ENCODE results near the gene LIPJ. TPM values are rescaled to one million over a fixed set of nuclear protein-coding genes. Genes with fewer than 3 reads are reported as not detected.

The LIPJ gene
- total RNA-seq = not detected

GRCh38 chr10:88586462-88586861, at the start of gene LIPJ:
LIPJ (plus strand) TSS chr10:88586762; CDS start chr10:88590688, 3,926 bp downstream.
- H3K27ac Mint-ChIP-seq = no peak within 1 kb of the TSS
- ATAC-seq (no peak), DNase-seq (ENCODE audit: low spot score in 2 of 2) (no peak)
- H3K9me3 Mint-ChIP-seq = peaks cover 4 to 9% of the 10 kb centered on the region in 2 donors
- H3K36me3 Mint-ChIP-seq = peaks cover 7 to 23% of the 10 kb centered on the region in 2 donors

GRCh38 chr10:88537322-88537721, 49.2 kb upstream of the LIPJ start:
- H3K27ac Mint-ChIP-seq = no peak overlapping the region
- H3K36me3 Mint-ChIP-seq = no peaks in the 10 kb centered on the region
- DNase-seq (ENCODE audit: low spot score in 2 of 2) (no peak), ATAC-seq (no peak)
- no peaks in the 10 kb centered on the region for H3K9me3 Mint-ChIP-seq

- no peak overlapping the region for H3K27ac Mint-ChIP-seq
- ATAC-seq (no peak), DNase-seq (ENCODE audit: low spot score in 2 of 2) (no peak)
- no peaks in the 10 kb centered on the region for H3K9me3 Mint-ChIP-seq
- H3K36me3 Mint-ChIP-seq = no peaks in the 10 kb centered on the region
These were observed 48.5 kb upstream of the LIPJ start for GRCh38 chr10:88538048-88538447.

GRCh38 chr10:88540351-88540750, 46.2 kb upstream of the LIPJ start:
- DNase-seq (ENCODE audit: low spot score in 2 of 2) = no peak
- ATAC-seq = no peak
- no peaks in the 10 kb centered on the region for H3K9me3 Mint-ChIP-seq

GRCh38 chr10:88541116-88541626, 45.4 kb upstream of the LIPJ start:
- ATAC-seq = no peak
- Mint-ChIP-seq H3K36me3 (no peaks in the 10 kb centered on the region), H3K27ac (no peak overlapping the region), H3K9me3 (no peaks in the 10 kb centered on the region)
- no peak for DNase-seq (ENCODE audit: low spot score in 2 of 2)

More at GRCh38 chr10:88540351-88540750, 46.2 kb upstream of the LIPJ start:
- Mint-ChIP-seq H3K27ac (no peak overlapping the region), H3K36me3 (no peaks in the 10 kb centered on the region)

- Mint-ChIP-seq H3K27ac (no peak overlapping the region), H3K36me3 (no peaks in the 10 kb centered on the region), H3K9me3 (no peaks in the 10 kb centered on the region)
- DNase-seq (ENCODE audit: low spot score in 2 of 2) (no peak), ATAC-seq (no peak)
These were observed 44.0 kb upstream of the LIPJ start for GRCh38 chr10:88542522-88542921.

GRCh38 chr10:88544140-88544870, 42.3 kb upstream of the LIPJ start:
- Mint-ChIP-seq H3K36me3 (no peaks in the 10 kb centered on the region), H3K9me3 (no peaks in the 10 kb centered on the region), H3K27ac (no peak overlapping the region)
- ATAC-seq = peak in 1 of 2 donors; percentile 34
- no peak for DNase-seq (ENCODE audit: low spot score in 2 of 2)

GRCh38 chr10:88545359-88545758, 41.2 kb upstream of the LIPJ start:
- no peak for DNase-seq (ENCODE audit: low spot score in 2 of 2)
- H3K9me3 Mint-ChIP-seq = no peaks in the 10 kb centered on the region
- no peak for ATAC-seq
- H3K27ac Mint-ChIP-seq = no peak overlapping the region
- no peaks in the 10 kb centered on the region for H3K36me3 Mint-ChIP-seq

- no peak for ATAC-seq
These were observed 40.1 kb upstream of the LIPJ start for GRCh38 chr10:88546497-88546896.

GRCh38 chr10:88551246-88551645, 35.3 kb upstream of the LIPJ start:
- DNase-seq (ENCODE audit: low spot score in 2 of 2) (no peak), ATAC-seq (no peak)
- no peak overlapping the region for H3K27ac Mint-ChIP-seq
- no peaks in the 10 kb centered on the region for H3K9me3 Mint-ChIP-seq
- no peaks in the 10 kb centered on the region for H3K36me3 Mint-ChIP-seq

More at GRCh38 chr10:88546497-88546896, 40.1 kb upstream of the LIPJ start:
- H3K27ac Mint-ChIP-seq = no peak overlapping the region
- H3K9me3 Mint-ChIP-seq = no peaks in the 10 kb centered on the region
- DNase-seq (ENCODE audit: low spot score in 2 of 2) = no peak
- H3K36me3 Mint-ChIP-seq = no peaks in the 10 kb centered on the region

GRCh38 chr10:88553116-88553752, 33.3 kb upstream of the LIPJ start:
- H3K9me3 Mint-ChIP-seq = no peaks in the 10 kb centered on the region

GRCh38 chr10:88555190-88555908, 31.2 kb upstream of the LIPJ start:
- Mint-ChIP-seq H3K27ac (no peak overlapping the region), H3K36me3 (no peaks in the 10 kb centered on the region), H3K9me3 (no peaks in the 10 kb centered on the region)
- ATAC-seq (no peak), DNase-seq (ENCODE audit: low spot score in 2 of 2) (no peak)

More at GRCh38 chr10:88553116-88553752, 33.3 kb upstream of the LIPJ start:
- peak; percentile 62 to 75 for ATAC-seq
- DNase-seq (ENCODE audit: low spot score in 2 of 2) = peak in 1 of 2 donors; percentile 14
- H3K27ac Mint-ChIP-seq = no peak overlapping the region
- no peaks in the 10 kb centered on the region for H3K36me3 Mint-ChIP-seq

- H3K27ac Mint-ChIP-seq = no peak overlapping the region
- ATAC-seq = no peak
- DNase-seq (ENCODE audit: low spot score in 2 of 2) = no peak
- no peaks in the 10 kb centered on the region for H3K9me3 Mint-ChIP-seq
- no peaks in the 10 kb centered on the region for H3K36me3 Mint-ChIP-seq
These were observed 29.3 kb upstream of the LIPJ start for GRCh38 chr10:88557256-88557655.

- DNase-seq (ENCODE audit: low spot score in 2 of 2) (no peak), ATAC-seq (no peak)
- no peak overlapping the region for H3K27ac Mint-ChIP-seq
- H3K36me3 Mint-ChIP-seq = no peaks in the 10 kb centered on the region
- no peaks in the 10 kb centered on the region for H3K9me3 Mint-ChIP-seq
These were observed 28.9 kb upstream of the LIPJ start for GRCh38 chr10:88557658-88558057.

- H3K27ac Mint-ChIP-seq = no peak overlapping the region
- DNase-seq (ENCODE audit: low spot score in 2 of 2) = no peak
- no peaks in the 10 kb centered on the region for H3K36me3 Mint-ChIP-seq
- no peaks in the 10 kb centered on the region for H3K9me3 Mint-ChIP-seq
- no peak for ATAC-seq
These were observed 24.4 kb upstream of the LIPJ start for GRCh38 chr10:88562152-88562551.

- no peak for DNase-seq (ENCODE audit: low spot score in 2 of 2)
- ATAC-seq = peak in 1 of 2 donors; percentile 48
- H3K36me3 Mint-ChIP-seq = no peaks in the 10 kb centered on the region
- H3K27ac Mint-ChIP-seq = no peak overlapping the region
- no peaks in the 10 kb centered on the region for H3K9me3 Mint-ChIP-seq
These were observed 21.5 kb upstream of the LIPJ start for GRCh38 chr10:88565072-88565471.

- ATAC-seq = no peak
- H3K36me3 Mint-ChIP-seq = peaks cover 7 to 23% of the 10 kb centered on the region in 2 donors
- peak overlapping the region in 1 of 2 donors; percentile 96 for H3K27ac Mint-ChIP-seq
- peaks cover 4 to 9% of the 10 kb centered on the region in 2 donors for H3K9me3 Mint-ChIP-seq
- DNase-seq (ENCODE audit: low spot score in 2 of 2) = no peak
These were observed 4.2 kb upstream of the LIPJ start for GRCh38 chr10:88582411-88582805.

All from activated naive CD4-positive, alpha-beta T cell treated with anti-CD3 and anti-CD28 coated beads, Interleukin-2, amount 50 U/mL, for 72 hours (primary cell).